SK-N-MC (cell line): ENCODE measurements around the gene FHIT.

Experiments
- EZH2 ChIP-seq: fragments of 200-600 bp; sonication (generic); IDR thresholded peaks from one replicate; pipeline ENCODE4 v1.6.1; 2017; ENCODE audit warnings: antibody characterized with exemption
- POLR2AphosphoS5 ChIP-seq: IDR thresholded peaks from 2 replicates; pipeline ENCODE4 v1.6.1; 2012; ENCODE audit warnings: mild to moderate bottlenecking, low read depth, low read length, borderline replicate concordance

DNA sequence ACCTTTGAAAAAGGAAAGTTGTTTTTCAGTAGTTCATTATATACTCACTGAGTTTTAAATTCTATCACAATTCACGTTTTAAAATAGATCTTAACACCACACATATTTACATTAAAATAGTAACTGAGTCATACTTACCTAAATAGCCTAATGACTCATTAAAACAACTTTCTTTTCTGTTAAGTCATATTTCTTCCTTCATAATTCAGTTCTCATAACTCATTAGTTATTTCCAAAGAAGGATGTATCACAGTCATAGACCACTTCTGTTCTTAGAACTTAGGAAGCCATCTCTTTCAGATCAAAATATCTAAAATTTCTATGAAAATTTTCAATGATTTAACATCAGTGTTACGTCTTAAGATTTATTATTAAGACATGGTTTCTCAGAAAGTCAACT lies 885.9 kb downstream of the FHIT start:
- TF ChIP-seq POLR2AphosphoS5 (no peak), EZH2 (no peak)
